GM12878 (cell line): Measurements from ENCODE around the gene ARHGDIA. TPM values are rescaled to one million over a fixed set of nuclear protein-coding genes. Genes with fewer than 3 reads are reported as not detected.

Experiments used
- ATAC-seq: fragments of 200-7000 bp; cut with Tn5 transposase; 3 replicates; pipeline ENCODE4 v1.9.1; 2020; ENCODE audit warnings: mild to moderate bottlenecking, moderate library complexity
- BruUV-seq: library from RNA; stranded (reverse); fragments of 400-500 nt; replicated peaks from 2 replicates; lab custom pipeline; 2021; lab: Mats Ljungman, UMichigan
- CTCF ChIA-PET: fragments of 300-600 bp; sonication (Branson Sonifier 250); formaldehyde crosslinking; extraction: SDS; loops from one replicate; lab custom pipeline; 2021; ENCODE audit warnings: inconsistent platforms; lab: Yijun Ruan, JAX
- POLR2A ChIA-PET: fragments of 350-600 bp; formaldehyde crosslinking; extraction: SDS; loops from one replicate; lab custom pipeline; 2021; ENCODE audit warnings: inconsistent platforms; lab: Charles Lee
- RAD21 ChIA-PET: fragments of 300-600 bp; sonication (Branson Sonifier 250); formaldehyde crosslinking; loops from one replicate; lab custom pipeline; 2023; ENCODE audit warnings: antibody characterized with exemption; ENCODE audit not compliant: unreplicated experiment; lab: Charles Lee
- SMC1A ChIA-PET: fragments of 300-600 bp; sonication (Branson Sonifier 250); formaldehyde crosslinking; loops from one replicate; lab custom pipeline; 2023; ENCODE audit not compliant: unreplicated experiment, uncharacterized antibody; lab: Charles Lee
- DNase-seq: peaks from one replicate; pipeline ENCODE4 v3.0.0-alpha.2; 2011; ENCODE audit warnings: low read depth, low spot score
- FAIRE-seq: peaks from 3 replicates; lab custom pipeline; 2011; peaks lifted over from hg19 to GRCh38; lab: Jason Lieb, UNC
- H2AFZ ChIP-seq: 2 replicates; pipeline ENCODE4 v1.6.0; 2011; ENCODE audit warnings: low read depth, low read length, control low read depth; ENCODE audit not compliant: control insufficient read depth
- H3K27ac ChIP-seq: 2 replicates; pipeline ENCODE4 v1.5.1; 2011; ENCODE audit warnings: control low read depth; ENCODE audit not compliant: control insufficient read depth, insufficient read depth
- H3K27me3 ChIP-seq, 2 experiments: replicated peaks in 1 of 2; 2 replicates each; pipeline versions ENCODE4 v1.6.0 to v1.6.1; 2011; ENCODE audit warnings: low read length in 1 of 2; ENCODE audit not compliant: control insufficient read depth in 2 of 2, insufficient read depth in 2 of 2
- H3K36me3 ChIP-seq, 2 experiments: 2 replicates each; pipeline ENCODE4 v1.5.1; 2011; ENCODE audit warnings: low read length in 1 of 2; ENCODE audit not compliant: control insufficient read depth in 2 of 2, insufficient read depth in 2 of 2
- H3K4me1 ChIP-seq: 2 replicates; pipeline ENCODE4 v1.6.1; 2011; ENCODE audit warnings: mild to moderate bottlenecking, low read length, moderate library complexity, mixed read lengths; ENCODE audit not compliant: control insufficient read depth, insufficient read depth
- H3K4me2 ChIP-seq: 2 replicates; pipeline ENCODE4 v1.6.0; 2011; ENCODE audit warnings: control low read depth; ENCODE audit not compliant: control insufficient read depth, insufficient read depth
- H3K4me3 ChIP-seq: fragments of 200-600 bp; sonication (generic); 2 replicates; pipeline ENCODE4 v1.5.1; 2016
- H3K79me2 ChIP-seq: 2 replicates; pipeline ENCODE4 v1.6.0; 2011; ENCODE audit warnings: low read length; ENCODE audit not compliant: control insufficient read depth, insufficient read depth
- H3K9ac ChIP-seq: 2 replicates; pipeline ENCODE4 v1.8.0; 2011; ENCODE audit warnings: low read length, control low read depth, mixed read lengths; ENCODE audit not compliant: control insufficient read depth, insufficient read depth
- H3K9me3 ChIP-seq: replicated peaks from 3 replicates; pipeline ENCODE4 v1.5.1; 2011; ENCODE audit warnings: mild to moderate bottlenecking, low read length; ENCODE audit not compliant: control insufficient read depth, insufficient read depth
- H4K20me1 ChIP-seq: 2 replicates; pipeline ENCODE4 v1.6.0; 2011; ENCODE audit not compliant: control insufficient read depth, insufficient read depth
- BCL11A ChIP-seq: IDR thresholded peaks from 2 replicates; pipeline ENCODE4 v1.6.1; 2011; ENCODE audit warnings: low read depth, low read length
- BMI1 ChIP-seq: fragments of 450-650 bp; IDR thresholded peaks from 2 replicates; pipeline ENCODE4 v1.6.1; 2016; ENCODE audit warnings: mild to moderate bottlenecking, moderate library complexity, borderline replicate concordance
- EZH2 ChIP-seq: IDR thresholded peaks from 2 replicates; pipeline ENCODE4 v1.6.1; 2012; ENCODE audit warnings: low read depth, mild to moderate bottlenecking, control low read depth, inconsistent platforms, low read length, borderline replicate concordance; ENCODE audit not compliant: control insufficient read depth
- FOS ChIP-seq: IDR thresholded peaks from 3 replicates; pipeline ENCODE4 v1.6.1; 2011; ENCODE audit warnings: borderline replicate concordance; ENCODE audit not compliant: insufficient read length; ENCODE audit errors: extremely low read depth
- MLLT1 ChIP-seq: fragments of 450-650 bp; IDR thresholded peaks from 2 replicates; pipeline ENCODE4 v1.6.1; 2016; ENCODE audit warnings: mild to moderate bottlenecking
- PBX3 ChIP-seq: IDR thresholded peaks from 2 replicates; pipeline ENCODE4 v1.6.1; 2011; ENCODE audit warnings: mild to moderate bottlenecking, low read depth, low read length, moderate library complexity; ENCODE audit not compliant: insufficient replicate concordance
- POLR2AphosphoS5 ChIP-seq: IDR thresholded peaks from 2 replicates; pipeline ENCODE4 v1.6.1; 2011; ENCODE audit warnings: mild to moderate bottlenecking, low read length, inconsistent platforms
- RCOR1 ChIP-seq: conservative IDR thresholded peaks from 2 replicates; pipeline ENCODE4 v1.6.1; 2012; ENCODE audit warnings: low read depth, low read length, improper control_type of control experiment
- SUPT20H ChIP-seq: IDR thresholded peaks from 2 replicates; pipeline ENCODE4 v1.6.1; 2011; ENCODE audit warnings: low read depth, mild to moderate bottlenecking, low read length, moderate library complexity, borderline replicate concordance; ENCODE audit not compliant: control insufficient read depth
- YBX1 ChIP-seq: fragments of 450-650 bp; IDR thresholded peaks from 2 replicates; pipeline ENCODE4 v1.6.1; 2016; ENCODE audit warnings: antibody characterized with exemption
- ZBTB11 ChIP-seq: fragments of 450-650 bp; formaldehyde crosslinking; IDR thresholded peaks from 2 replicates; pipeline ENCODE4 v1.5.0; 2022; ENCODE audit warnings: mild to moderate bottlenecking, missing genetic modification characterization
- WGBS: methylation state at CpG from one replicate; pipeline ENCODE4 v1.1.6; 2016; ENCODE audit warnings: low lambda C conversion rate; ENCODE audit not compliant: insufficient replicate concordance, insufficient coverage; ENCODE audit errors: missing lambda C conversion rate; 5-methylcytosine and 5-hydroxymethylcytosine counted together
- in situ Hi-C: fragments of 300-500 bp; cut with MboI; formaldehyde crosslinking; loops from 9 replicates; pipeline ENCODE4 v1.14.3; 2018; ENCODE audit warnings: mixed read lengths
- intact Hi-C: fragments of 100-400 bp; cut with micrococcal nuclease; formaldehyde crosslinking; loops from one replicate; pipeline ENCODE4 v1.14.2; 2022; ENCODE audit not compliant: unreplicated experiment
- polyA plus RNA-seq, 11 experiments: library from polyadenylated mRNA; depleted of rRNA in 4 of 11; unstranded in 6 of 11; stranded (reverse) in 5 of 11; fragments of >200 nt; fragmentation: Nextera tagmentation in 4 of 11; fragmentation: Illumina TruSeq in 1 of 11; extraction: Ambion mirVana in 4 of 11; extraction: Trizol in 1 of 11; gene quantifications; 1 replicate in 1 of 11; 2 replicates in 10 of 11; pipeline versions ENCODE4 v1.2.1 to v1.2.3, GENCODE V29; 2011 to 2016; ENCODE audit warnings: inconsistent platforms in 2 of 11, missing spikeins in 2 of 11, low read depth in 1 of 11
- total RNA-seq, 4 experiments: library from RNA; depleted of rRNA in 3 of 4; stranded (reverse); fragments of >200 nt in 3 of 4; fragmentation: Illumina TruSeq in 1 of 4; extraction: Trizol in 1 of 4; gene quantifications; 2 replicates each; pipeline versions ENCODE4 v1.2.1 to v1.2.3, GENCODE V29; 2013 to 2021

ARHGDIA gene
- total and polyA plus RNA-seq, 10 of the 15 experiments (the other 5 are each of a cell fraction or from before 2014, with no cell fraction given) = 17.9 to 552 (median 169) TPM

- intact Hi-C loops = no loop called here
- no peaks in the 10 kb centered on the region for H3K9me3 ChIP-seq
- no peak overlapping the region for H2AFZ ChIP-seq
- DNase-seq (no peak), FAIRE-seq (no peak), ATAC-seq (no peak)
- POLR2A ChIA-PET = interaction anchor here (0.6 to 1.9 kb wide), 6 partner anchors 11 to 237 kb away, joined by 3 to 15 read pairs (median 6); partner anchors contain the start of gene MCRIP1
- in situ Hi-C loops = no loop called here
- H3K79me2 ChIP-seq = peaks cover 60% of the 10 kb centered on the region
- no peak for TF ChIP-seq ZBTB11 (CRISPR knock-in tag)
- peak; percentile 31; the same call in 1 of the 2 replicates for TF ChIP-seq MLLT1
- TF ChIP-seq PBX3 = no peak
- no peak for TF ChIP-seq BMI1
- TF ChIP-seq YBX1 = no peak
- TF ChIP-seq BCL11A = no peak
- TF ChIP-seq FOS = no peak
- TF ChIP-seq EZH2 = no peak
- TF ChIP-seq SUPT20H = no peak
- no peak for TF ChIP-seq RCOR1
- peak; percentile 48; the same call in 1 of the 2 replicates for TF ChIP-seq POLR2AphosphoS5
- H3K4me1 ChIP-seq = peaks cover 22% of the 10 kb centered on the region
- peak overlapping the region; percentile 91 for H3K4me2 ChIP-seq
- peak overlapping the region; percentile 99 for H3K9ac ChIP-seq
- H3K27ac ChIP-seq = no peak overlapping the region
- WGBS = 97% methylated on average over 27 of the region's 30 CpGs
- CTCF ChIA-PET = interaction anchor here (1.1 to 1.4 kb wide), 2 partner anchors 24 to 123 kb away, joined by 3 to 5 read pairs; no protein-coding TSS in a partner anchor
- peaks cover 14 to 36% of the 10 kb centered on the region in 2 experiments for H3K36me3 ChIP-seq
- RAD21 ChIA-PET = no interaction called here
- H4K20me1 ChIP-seq = peaks cover 3% of the 10 kb centered on the region; the same call in 1 of the 2 replicates
- peak overlapping the region; percentile 100 for H3K4me3 ChIP-seq
- no TSS peak for BruUV-seq
- no peaks in the 10 kb centered on the region for H3K27me3 ChIP-seq
- SMC1A ChIA-PET = interaction anchor here (1.5 kb wide), 1 partner anchor 25 kb away, joined by 6 read pairs; the partner anchor contains the start of gene MCRIP1
These were observed 12.8 kb downstream of the ARHGDIA start for GRCh38 chr17:81858170-81858966.
